ENCODE measurements around the gene CR1L.
"Not testable (repeated sequence)": the region's sequence is repeated elsewhere in the genome, so short reads cannot be mapped to it uniquely, and the experiment has no call there.

CR1L gene

DNA sequence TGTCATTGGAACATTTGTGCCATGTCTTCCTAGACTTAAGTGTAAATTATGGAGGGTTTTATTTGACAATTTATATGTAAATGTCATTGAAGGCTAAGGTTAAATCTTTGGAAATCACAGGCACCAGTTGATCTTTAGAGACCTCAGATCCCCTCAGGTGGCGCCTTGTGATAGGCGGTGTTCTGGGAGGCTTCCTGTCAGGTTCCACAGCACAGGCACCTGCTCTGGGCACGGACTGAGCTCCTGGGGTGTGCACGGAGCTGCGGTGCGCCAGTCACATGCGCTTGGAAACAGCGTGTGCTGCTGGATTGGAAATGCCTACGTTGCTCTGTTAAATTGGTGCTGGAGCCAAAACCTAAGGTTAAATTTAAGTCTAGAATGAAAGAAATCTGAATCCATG is 119.0 kb downstream of the CR1L start:
- Histone ChIP-seq H3K27me3 (ENCODE audit: low read depth, low read length) (no peaks in the 10 kb centered on the region), H3K9me3 (ENCODE audit: control insufficient read depth in 1 of 2, low read length in 2 of 2) (no peaks in the 10 kb centered on the region), H3K36me3 (ENCODE audit: control insufficient read depth in 1 of 2, insufficient read depth in 2 of 2, low read length in 2 of 2) (peaks cover 48 to 54% of the 10 kb centered on the region in 2 donors), H3K4me3 (ENCODE audit: low read depth in 1 of 2, low read length in 2 of 2) (no peak overlapping the region), H3K4me1 (ENCODE audit: control insufficient read depth in 1 of 2, insufficient read depth in 2 of 2, low read length in 2 of 2) (no peaks in the 10 kb centered on the region), H3K27ac (ENCODE audit: low read length) (no peak overlapping the region)

DNA sequence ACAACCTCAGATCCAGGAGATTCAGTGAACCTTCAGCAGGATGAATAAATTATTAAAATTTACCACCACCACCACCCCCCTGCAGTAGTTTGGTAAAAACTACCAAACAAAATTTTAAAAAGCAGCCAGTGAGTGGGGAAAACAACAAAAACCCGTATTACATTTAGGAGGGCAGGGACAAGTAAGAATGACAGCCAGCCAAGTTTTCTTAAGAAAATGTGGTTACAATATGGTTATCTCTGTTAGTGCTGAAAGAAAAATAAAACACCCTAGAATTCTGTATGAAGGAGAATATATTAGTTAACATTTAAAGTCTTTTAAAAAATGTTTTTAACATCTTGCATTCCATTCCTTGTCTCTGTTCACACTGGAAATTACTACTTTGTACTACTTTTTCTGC is 121.6 kb downstream of the CR1L start:
- H3K27me3 ChIP-seq (ENCODE audit: low read depth, low read length), result no peaks in the 10 kb centered on the region
- no peaks in the 10 kb centered on the region for H3K4me1 ChIP-seq (ENCODE audit: control insufficient read depth in 1 of 2, insufficient read depth in 2 of 2, low read length in 2 of 2)
- no peaks in the 10 kb centered on the region for H3K9me3 ChIP-seq (ENCODE audit: control insufficient read depth in 1 of 2, low read length in 2 of 2)
- no peak overlapping the region for H3K4me3 ChIP-seq (ENCODE audit: low read depth in 1 of 2, low read length in 2 of 2)
- no peak overlapping the region for H3K27ac ChIP-seq (ENCODE audit: low read length)
- peaks cover 27 to 48% of the 10 kb centered on the region in 2 donors for H3K36me3 ChIP-seq (ENCODE audit: control insufficient read depth in 1 of 2, insufficient read depth in 2 of 2, low read length in 2 of 2)

DNA sequence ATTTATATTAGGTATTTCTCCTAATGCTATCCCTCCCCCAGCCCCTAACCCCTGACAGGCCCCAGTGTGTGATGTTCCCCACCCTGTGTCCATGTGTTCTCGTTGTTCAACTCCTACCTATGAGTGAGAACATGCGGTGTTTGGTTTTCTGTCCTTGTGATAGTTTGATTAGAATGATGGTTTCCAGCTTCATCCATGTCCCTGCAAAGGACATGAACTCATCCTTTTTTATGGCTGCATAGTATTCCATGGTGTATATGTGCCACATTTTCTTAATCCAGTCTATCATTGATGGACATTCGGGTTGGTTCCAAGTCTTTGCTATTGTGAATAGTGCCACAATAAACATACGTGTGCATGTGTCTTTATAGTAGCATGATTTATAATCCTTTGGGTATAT is 125.6 kb downstream of the CR1L start:
- H3K27me3 ChIP-seq (ENCODE audit: low read depth, low read length); H3K9me3 ChIP-seq (ENCODE audit: control insufficient read depth in 1 of 2, low read length in 2 of 2); H3K27ac ChIP-seq (ENCODE audit: low read length); H3K4me3 ChIP-seq (ENCODE audit: low read depth in 1 of 2, low read length in 2 of 2); H3K4me1 ChIP-seq (ENCODE audit: control insufficient read depth in 1 of 2, insufficient read depth in 2 of 2, low read length in 2 of 2): not testable (repeated sequence)
- H3K36me3 ChIP-seq (ENCODE audit: control insufficient read depth in 1 of 2, insufficient read depth in 2 of 2, low read length in 2 of 2), result peaks cover 7 to 20% of the 10 kb centered on the region in 2 donors

All from muscle layer of duodenum (tissue), 2 donors.